IPS DF 4.7 (cell line): Measurements from ENCODE around the gene GTF3A.
"Not testable (repeated sequence)": the region's sequence is repeated elsewhere in the genome, so short reads cannot be mapped to it uniquely, and the experiment has no call there.

ENCODE experiments used
- DNase-seq: peaks from one replicate; pipeline ENCODE4 v3.0.0-alpha.2; 2013; ENCODE audit warnings: low spot score; ENCODE audit errors: extremely low read depth

GTF3A gene

DNA sequence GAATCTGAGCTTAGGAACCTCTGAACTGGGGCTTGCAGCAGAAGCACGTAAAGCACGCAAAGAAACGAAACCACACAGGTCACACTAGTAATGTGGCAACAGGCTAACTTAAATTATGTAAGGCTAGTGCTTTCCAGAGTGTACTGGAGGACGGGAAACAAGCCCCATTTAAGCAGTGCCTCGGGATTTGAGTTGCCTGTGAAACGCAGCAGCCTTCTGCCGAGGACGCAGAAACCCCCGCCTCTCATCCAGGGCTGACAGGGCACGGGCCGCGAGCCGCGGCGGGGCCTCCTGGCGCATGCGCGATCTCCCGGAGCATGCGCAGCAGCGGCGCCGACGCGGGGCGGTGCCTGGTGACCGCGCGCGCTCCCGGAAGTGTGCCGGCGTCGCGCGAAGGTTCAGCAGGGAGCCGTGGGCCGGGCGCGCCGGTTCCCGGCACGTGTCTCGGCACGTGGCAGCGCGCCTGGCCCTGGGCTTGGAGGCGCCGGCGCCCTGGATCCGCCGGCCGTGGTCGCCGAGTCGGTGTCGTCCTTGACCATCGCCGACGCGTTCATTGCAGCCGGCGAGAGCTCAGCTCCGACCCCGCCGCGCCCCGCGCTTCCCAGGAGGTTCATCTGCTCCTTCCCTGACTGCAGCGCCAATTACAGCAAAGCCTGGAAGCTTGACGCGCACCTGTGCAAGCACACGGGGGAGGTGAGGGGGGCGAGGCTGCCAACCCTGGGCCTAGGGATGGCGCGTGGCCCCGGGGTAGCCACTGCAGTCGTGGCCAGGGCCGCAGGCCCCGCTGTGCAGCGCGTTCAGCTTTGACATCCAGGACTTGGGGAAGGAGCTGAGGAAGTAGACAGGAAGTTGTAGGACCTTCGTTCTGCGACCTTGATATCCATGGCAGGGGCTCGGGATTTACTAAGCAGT, at the start of gene GTF3A:
TSS of gene GTF3A (plus strand) at position 374 of the 912 bp plus-strand sequence.
- DNase-seq, result no peak

DNA sequence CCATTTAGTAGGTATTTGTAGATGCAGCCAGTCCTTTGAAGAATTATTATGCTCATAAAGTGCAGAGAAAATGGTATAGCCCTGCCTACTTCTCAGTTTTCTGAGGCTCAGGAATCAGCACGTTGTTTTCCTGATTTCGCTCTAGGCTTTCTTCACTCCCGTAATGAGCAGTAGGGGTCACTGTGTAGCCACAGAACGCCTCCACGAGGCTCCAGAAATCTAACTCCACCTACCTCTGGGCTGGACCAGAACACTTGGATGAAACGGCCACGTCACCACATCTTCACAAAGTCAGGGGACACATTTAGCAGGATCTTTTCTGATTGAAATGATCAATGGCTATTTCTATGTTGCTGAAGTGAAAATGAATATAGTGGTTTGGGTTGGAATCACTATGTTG, 49.8 kb upstream of the GTF3A start:
- no peak for DNase-seq

DNA sequence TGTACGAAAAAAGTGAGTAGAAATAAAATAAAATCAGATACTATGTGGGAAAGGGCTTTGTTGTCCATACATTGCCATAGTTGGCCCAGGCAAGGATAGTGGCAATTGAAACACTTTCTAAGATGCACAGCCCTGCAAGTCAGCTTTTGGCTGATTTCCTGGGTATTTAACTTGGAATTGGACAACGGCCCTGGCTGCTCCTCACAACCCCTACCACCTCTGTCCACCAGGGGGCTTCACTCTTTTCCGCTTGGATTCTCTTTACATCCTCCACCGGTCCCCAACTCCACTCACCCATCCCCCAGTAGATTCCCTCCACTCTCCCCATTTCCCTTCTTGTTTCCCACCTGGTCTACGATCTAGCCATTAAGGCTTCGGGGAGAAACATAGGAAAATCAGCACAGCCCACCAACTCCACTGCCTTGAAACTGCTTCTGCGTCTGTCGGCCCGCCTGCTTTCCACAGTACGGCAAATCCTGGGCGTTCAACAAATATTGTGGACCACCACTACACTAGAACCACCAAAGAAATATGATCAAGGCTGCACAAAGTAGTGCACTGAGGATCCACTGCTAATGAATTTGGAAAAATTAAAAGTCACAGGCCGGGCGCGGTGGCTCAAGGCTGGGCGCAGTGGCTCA, 48.6 kb upstream of the GTF3A start:
- DNase-seq, result no peak

DNA sequence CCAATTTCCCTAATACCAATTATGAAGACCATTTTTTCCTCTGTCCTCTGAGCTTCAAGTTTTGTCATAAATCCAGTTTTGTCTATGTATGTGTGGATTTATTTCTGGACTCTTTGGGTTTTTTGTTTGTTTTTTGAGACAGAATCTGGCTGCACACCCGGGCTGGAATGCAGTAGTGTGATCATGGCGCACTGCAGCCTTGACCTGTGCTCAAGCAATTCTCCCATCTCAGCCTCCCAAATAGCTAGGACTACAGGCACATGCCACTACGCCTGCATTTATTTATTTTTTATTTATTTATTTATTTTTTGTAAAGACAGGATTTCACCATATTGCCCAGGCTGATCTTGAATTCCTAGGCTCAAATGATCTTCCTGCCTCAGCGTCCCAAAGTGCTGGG, 45.3 kb upstream of the GTF3A start:
- no peak for DNase-seq

DNA sequence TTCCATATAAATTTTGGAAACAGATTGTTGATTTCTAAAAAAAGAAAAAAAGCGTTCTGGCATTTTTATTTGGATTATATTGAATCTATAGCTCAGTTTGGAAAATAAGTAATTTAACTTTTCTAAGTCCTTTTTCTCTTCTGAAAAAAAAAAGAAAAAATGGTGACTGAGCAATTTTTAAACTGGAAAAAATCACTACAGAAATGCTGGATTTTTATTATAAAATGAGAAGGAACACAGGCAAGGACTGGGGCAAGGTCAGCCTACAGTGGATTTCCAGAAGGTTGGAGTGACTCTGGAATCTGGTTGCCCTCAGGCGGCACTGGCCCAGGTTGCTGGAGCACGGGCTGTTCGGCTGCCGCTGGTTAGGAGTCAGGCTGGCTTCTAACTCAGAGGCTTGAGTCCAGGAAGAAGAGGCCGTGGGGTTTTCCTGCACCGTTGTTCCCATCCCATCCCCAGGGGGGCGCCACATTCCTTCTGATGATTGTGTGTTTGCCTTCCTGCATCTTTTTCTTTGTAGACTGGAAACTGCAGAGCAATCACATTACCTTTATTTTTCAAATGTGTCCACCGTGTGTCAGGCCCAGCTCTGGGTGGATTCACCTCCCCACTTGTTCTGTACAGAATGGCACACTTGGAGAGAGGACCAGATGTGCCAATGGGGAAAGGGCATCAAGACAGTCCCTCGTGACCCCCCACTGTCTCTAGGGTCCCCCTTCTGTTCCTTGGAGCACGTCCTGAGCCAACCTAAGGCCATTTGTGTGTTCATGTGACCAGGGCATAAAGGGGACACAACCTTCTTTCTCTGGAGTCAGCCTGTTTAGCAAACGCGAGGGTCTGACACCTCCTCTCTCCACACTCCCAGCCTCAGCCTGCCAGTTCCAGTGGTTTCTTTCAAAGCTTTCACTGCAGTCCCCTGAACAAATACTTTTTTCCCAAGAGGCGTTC, 44.5 kb upstream of the GTF3A start:
- DNase-seq, result no peak

DNA sequence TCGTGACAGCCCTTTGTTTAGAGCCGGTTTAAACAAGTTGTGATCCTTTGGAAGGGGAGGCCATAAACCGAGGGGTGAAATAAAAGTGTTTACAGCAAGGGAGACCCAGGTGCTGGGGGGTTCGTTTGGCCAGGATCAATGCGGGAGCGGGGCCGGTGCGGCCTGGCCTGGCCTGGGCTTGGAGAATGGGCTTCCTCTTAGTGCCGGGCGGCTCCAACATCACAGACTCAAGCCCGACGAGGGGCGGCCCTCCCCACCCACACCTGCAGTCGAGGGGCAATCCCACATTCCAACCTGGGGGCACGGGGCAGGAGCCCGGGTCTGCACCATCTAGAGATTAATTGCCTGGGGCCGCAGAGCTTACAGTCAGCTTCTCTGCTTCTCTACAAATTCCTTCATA, 42.8 kb upstream of the GTF3A start:
- no peak for DNase-seq

DNA sequence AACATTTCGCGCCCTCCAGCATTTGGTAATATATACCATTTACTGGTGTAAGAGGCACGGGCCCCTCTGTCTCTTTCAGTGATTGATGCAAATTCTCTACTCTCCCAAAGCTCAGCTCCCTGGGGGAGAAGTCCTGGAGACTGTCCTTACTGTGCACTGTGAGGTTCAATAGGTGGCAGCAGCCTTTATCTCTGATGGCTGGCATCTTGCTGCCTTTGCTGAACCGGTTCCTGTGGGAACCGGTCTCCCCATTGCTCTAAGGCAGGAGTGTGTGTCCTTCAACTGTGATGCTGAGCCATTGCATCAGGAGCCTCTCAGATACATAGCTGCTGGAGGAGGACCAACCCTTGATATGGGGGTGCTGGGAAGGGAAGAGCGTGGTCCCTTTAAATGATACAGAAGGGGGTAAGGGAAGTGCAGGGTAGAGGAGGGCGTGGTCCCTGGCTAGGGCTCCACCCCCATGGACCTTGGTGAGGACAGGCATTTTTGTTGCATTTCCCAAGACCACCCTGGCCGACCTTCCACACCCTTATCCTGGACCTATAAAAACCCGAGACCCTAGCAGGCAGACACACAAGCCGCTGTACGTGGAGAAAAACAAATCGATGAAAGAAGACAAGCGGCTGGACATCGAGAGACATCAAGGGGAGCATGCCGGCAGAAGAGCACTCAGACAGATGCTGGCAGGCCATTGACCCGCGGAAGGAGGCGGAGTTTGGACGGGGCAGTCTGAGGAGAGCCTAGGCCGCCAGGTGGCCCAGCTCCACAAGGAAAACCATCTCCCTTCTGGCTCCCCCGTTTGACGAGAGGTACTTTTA, 41.1 kb upstream of the GTF3A start:
- no peak for DNase-seq

DNA sequence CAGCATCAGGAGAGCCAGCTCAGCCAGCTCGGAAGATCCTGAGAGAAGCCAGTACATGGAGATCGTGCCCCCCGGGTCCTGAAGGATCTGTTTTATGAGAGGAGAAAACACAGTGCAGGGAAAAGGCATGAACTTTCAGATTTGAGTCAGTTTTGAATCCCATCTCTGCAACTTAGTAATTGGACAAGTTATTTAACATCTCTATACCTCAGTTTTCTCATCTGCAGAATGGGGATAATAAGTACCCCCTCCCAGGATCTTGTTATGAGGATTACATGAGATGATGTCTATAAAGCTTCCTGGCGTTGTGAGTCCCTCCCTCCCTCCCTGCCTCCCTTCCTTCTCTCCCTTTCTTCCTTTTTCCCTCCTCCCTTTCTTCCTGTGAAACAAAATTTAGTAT, 40.1 kb upstream of the GTF3A start:
- no peak for DNase-seq

DNA sequence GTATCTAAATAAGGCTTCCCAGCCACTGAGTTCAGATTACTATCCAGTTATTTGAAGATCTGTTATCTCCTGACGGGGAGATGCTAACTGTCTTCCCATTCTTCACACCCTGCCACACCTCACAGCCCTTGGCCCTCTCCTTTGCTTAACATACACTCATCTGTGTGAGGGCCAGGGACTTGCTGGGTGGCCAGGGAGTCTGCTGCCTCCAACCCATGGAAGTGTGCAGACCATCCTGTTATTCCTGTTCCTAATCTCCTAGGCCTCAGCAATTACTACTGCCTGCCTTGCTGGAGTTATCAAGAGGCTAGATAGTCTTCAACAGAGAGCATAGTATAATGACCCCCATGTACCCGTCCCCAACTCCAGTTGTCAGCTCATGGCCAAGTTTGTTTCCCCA, 36.2 kb upstream of the GTF3A start:
- DNase-seq, result no peak

DNA sequence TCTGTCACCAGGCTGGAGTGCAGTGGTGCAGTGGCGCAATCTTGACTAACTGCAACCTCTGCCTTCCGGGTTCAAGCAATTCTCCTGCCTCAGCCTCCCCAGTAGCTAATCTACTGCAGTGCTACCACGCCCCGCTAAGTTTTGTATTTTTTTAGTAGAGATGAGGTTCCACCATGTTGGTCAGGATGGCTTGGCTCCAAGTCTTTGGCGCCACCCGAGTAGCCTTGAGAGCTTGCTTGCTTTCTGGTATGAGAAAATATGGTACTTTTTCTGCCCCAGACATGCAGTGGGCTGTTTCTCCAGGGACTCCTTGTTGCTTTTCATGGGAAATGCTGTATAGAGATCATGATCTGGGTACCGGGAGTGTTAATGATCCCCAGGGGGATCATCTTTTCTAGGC, 34.5 kb upstream of the GTF3A start:
- no peak for DNase-seq

DNA sequence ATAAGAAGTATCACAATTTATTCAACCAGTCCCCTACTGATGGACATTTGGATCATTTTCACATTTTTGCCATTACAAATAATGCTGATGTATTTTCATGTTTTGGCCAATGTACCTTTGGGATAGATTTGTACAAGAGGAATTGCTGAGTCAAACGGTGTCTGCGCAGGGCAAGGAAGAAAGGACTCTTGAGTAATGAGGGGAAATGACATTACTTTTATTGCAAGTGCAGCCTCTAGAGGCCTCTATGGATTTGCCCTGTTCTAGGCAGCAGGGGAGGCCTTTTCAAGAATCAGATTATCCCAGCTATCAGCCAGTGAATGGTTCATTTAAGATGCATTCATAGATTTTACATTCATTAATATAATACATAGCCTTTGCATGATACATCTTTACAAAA, 32.9 kb upstream of the GTF3A start:
- no peak for DNase-seq

DNA sequence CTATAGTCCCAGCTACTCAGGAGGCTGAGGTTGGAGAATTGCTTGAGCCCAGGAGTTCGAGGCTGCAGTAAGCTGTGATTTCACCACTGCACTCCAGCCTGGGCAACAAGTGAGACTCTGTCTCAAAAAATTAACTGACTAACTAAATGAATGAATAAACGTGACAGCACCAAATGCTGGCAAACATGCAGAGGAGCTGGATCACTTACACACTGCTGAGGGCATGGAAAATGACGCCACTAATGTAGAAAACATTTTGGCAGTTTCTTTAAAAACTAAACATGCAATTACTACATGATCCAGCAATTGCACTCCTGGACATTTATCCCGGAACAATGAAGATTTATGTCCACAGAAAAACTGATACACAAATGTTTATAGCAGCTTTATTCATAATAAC, 31.3 kb upstream of the GTF3A start:
- no peak for DNase-seq

DNA sequence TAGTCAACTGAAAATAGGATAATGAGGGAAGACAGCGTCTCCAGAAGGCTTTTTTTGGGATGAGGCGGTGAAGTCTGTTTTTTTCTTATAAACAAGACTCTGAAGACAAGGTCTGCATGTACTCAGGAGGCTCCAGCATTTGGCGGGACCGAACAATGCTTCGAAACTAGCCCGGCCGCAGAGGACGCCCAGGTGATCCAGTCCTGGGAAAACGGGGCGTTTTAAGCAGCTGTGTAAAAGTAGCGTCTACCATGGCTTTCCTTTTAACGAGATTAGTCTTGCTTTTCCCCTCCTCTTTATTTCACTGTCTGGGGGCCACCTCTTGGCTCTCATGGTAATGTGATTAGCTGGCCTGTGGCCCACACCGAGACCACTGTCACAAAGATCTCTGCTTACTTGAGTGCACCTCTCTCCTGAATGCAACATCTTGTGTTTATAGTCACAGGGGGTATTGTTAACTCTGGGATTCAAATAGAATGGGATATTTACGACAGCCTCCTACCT, 29.4 kb upstream of the GTF3A start:
- no peak for DNase-seq

DNA sequence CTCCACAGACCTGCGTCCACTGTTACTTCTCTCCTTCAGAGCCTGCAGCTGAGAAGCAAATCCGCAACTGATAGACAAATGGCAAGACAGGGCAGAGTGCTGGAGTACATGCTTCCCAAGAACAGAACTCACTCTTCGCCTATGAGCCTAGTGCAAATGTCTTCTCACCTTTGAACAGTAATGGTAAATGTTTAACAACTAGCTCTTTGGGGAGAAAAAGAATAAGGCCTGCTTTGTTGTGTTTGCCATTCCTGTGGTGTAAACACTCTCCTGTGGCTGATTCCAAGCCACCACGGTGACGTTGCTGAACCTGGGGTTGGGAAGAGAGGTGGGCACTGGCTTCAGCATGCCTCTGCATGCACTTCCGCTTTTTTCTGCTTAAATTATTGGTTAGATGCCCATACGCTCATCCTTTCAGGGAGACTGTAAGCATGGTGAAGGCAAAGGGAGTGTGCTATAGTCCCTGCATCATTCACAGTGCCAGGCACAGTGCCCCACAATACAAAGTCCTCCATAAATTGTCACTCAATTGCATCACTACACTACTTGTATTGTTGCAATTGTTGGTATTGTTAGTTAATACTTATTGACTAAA, 28.1 kb upstream of the GTF3A start:
- no peak for DNase-seq

DNA sequence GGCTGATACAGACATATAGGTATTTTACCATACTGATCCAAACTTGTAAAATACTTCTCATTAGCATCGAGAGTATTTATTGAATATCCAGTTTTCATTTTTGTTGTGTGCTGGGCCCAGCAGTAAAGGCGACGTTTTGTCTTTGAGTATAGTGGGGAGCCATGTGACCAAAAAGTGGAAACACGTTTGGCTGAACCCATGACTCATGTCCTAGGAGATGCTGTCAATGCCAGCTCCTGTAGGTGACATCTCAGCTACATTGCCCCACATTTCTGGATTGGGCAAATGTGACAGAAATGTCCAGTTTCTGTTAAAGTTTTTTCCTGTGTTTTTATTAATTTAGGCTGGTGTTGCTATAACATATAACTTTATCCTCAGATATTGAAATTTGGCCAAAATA, 26.1 kb upstream of the GTF3A start:
- DNase-seq, result no peak

DNA sequence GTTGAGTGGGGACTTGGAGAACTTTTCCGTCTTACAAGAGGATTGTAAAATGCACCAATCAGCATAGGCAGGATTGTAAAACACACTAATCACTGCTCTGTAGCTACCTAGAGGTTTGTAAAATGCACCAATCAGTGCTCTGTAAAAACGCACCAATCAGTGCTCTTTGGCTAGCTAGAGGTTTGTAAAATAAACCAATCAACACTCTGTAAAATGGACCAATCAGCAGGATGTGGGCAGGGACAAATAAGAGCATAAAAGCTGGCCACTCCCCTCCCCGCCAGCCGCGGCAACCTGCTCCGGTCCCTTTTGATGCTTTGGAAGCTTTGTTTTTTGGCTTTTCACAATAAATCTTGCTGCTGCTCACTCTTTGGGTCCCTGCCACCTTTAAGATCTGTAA, 24.0 kb upstream of the GTF3A start:
- not testable (repeated sequence) for DNase-seq

DNA sequence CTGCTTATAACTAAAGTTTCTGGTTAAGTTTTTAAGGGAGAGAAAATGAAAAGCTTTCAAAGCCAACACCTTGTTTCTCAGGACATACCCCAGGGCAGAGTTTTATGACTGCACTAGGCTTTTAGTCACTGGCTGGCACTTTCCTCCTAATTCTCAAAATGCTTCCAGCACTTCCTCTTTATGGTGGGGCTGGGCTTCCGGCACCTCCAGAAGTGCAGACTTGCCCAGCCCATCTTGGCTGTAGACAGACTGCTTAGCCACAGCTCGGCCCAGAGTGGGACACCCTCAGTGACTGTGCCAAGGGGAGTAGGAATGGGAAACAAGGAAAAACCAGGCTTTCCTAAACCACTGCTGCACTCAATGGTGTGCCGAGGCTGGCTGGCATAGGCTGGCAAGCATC, 23.2 kb upstream of the GTF3A start:
- DNase-seq, result no peak

DNA sequence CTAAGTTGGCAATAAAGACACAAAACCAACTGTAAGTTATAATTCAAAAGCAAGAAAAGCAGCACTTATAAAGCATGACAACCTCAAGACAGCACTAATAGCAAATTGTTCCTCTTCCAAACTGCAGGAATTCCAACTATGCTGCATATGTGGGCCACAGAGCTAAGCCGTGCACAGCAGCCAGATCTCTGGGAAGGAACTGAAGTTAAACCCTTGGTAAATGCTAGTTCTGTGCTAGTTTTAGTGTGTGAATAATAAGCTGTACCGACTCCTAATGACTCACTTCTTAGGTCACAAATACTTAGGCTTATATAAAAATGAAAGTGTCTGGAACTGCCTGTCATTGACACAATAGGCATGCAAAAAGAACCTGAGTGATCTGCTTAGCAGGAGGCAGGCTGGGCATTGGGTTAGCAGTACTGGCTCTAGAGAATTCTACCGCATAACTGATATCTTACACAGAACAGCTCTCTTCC, 21.2 kb upstream of the GTF3A start:
- no peak for DNase-seq

DNA sequence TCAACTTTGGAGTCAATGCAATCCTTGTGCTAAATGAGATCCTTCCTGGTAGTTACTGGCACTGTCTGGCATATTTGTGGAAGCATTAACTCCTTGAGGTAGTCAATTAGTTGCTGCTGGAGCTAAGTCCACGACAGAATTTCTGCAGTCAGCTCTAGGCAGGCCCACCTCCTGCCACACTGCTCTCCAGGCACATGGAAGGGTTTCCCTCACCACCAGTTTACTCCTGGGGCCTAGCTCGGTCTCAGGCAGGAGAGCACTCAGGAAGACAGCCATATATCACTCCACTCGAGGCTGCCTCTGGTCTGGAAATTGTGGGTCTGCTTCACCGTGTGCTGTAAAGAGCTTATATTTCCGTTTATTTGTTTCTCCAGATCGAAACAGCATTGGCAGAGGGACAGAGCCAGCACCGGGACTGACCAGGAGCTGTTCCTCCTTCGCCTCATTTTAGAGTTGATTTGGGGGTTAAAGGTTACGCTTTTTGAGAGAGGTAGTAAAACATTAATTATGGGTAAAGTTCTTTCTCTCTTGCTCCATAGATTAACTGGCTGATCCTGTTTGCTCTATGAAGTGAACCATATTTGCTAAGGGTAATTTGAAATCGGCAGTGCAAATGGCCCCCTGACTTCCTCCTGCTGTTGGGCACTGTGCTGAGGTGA, 20.6 kb upstream of the GTF3A start:
- no peak for DNase-seq

DNA sequence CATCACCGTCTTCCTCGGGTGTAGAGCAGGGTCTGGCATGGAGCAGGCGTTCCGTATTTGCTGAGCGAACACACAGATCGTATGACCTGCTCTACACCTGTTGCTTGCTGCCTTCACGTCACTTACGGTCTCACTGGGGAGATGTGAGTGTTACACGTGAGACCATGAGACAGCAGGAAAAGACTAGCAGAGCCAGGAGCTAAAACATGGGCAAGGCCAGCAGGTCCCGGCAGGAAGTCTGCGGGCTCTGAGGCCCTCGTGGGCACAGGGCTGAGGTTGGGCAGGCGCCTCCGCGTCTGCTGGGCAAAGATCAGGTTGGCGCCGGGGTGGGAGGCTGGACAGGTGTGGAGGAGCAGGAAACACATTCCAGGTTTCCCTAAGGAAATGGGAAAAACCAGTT, 19.7 kb upstream of the GTF3A start:
- no peak for DNase-seq
